ENCODE measurements around the gene KIAA1217.

DNA sequence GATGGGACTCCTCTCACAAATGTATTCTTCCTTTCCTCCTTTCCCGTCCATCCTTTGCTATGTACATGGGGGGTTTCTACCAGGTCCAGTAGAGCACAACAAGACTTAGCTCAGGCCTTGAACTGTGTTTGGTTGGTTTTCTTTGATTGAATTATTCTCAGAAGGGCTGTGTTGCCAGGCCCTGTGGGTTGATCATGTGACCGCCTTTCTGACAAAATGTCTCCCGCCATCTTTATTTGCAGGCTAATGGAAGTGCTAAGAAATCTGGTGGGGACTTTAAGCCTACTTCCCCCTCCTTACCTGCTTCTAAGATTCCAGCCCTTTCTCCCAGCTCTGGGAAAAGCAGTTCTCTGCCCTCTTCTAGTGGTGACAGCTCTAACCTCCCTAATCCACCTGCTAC lies 336.6 kb downstream of the KIAA1217 start:
- TF ChIP-seq, protein P1, sequence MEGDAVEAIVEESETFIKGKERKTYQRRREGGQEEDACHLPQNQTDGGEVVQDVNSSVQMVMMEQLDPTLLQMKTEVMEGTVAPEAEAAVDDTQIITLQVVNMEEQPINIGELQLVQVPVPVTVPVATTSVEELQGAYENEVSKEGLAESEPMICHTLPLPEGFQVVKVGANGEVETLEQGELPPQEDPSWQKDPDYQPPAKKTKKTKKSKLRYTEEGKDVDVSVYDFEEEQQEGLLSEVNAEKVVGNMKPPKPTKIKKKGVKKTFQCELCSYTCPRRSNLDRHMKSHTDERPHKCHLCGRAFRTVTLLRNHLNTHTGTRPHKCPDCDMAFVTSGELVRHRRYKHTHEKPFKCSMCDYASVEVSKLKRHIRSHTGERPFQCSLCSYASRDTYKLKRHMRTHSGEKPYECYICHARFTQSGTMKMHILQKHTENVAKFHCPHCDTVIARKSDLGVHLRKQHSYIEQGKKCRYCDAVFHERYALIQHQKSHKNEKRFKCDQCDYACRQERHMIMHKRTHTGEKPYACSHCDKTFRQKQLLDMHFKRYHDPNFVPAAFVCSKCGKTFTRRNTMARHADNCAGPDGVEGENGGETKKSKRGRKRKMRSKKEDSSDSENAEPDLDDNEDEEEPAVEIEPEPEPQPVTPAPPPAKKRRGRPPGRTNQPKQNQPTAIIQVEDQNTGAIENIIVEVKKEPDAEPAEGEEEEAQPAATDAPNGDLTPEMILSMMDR (IDR thresholded peaks at IDR 0.05) = no peak
- TF ChIP-seq POLR2AphosphoS5 (IDR thresholded peaks at IDR 0.05) = no peak

Measured in esophagus muscularis mucosa (tissue), 3 donors.